Inferior parietal cortex (tissue), 1 donor: Measurements from ENCODE around the gene GRB10.
A peak's percentile ranks its signal among the peaks of the same experiment; 100 is the strongest.

Experiments used
- DNase-seq: peaks from one replicate; pipeline ENCODE4 v3.0.0-alpha.2; 2016; ENCODE audit errors: extremely low spot score

GRB10 gene

GRCh38 chr7:50693455-50694130 lies 89.1 kb downstream of the GRB10 start:
- no peak for DNase-seq

- no peak for DNase-seq
These were observed 92.1 kb downstream of the GRB10 start for GRCh38 chr7:50690541-50691011.

- no peak for DNase-seq
These were observed 94.5 kb downstream of the GRB10 start for GRCh38 chr7:50688226-50688590.

- no peak for DNase-seq
These were observed 95.0 kb downstream of the GRB10 start for GRCh38 chr7:50687575-50688225.

GRCh38 chr7:50687096-50687495 lies 95.6 kb downstream of the GRB10 start:
- no peak for DNase-seq

GRCh38 chr7:50685135-50686065 lies 97.3 kb downstream of the GRB10 start:
- DNase-seq: no peak

- no peak for DNase-seq
These were observed 98.0 kb downstream of the GRB10 start for GRCh38 chr7:50684713-50685075.

- no peak for DNase-seq
These were observed 98.5 kb downstream of the GRB10 start for GRCh38 chr7:50684011-50684712.

GRCh38 chr7:50682573-50682972 lies 100.1 kb downstream of the GRB10 start:
- no peak for DNase-seq

GRCh38 chr7:50682079-50682478 lies 100.6 kb downstream of the GRB10 start:
- no peak for DNase-seq

- DNase-seq: no peak
These were observed 101.2 kb downstream of the GRB10 start for GRCh38 chr7:50681432-50682045.

- peak; percentile 88 for DNase-seq
These were observed 103.3 kb downstream of the GRB10 start for GRCh38 chr7:50679218-50680007.

GRCh38 chr7:50678586-50678985 lies 104.1 kb downstream of the GRB10 start:
- DNase-seq: no peak

- no peak for DNase-seq
These were observed 105.1 kb downstream of the GRB10 start for GRCh38 chr7:50677638-50677996.

- no peak for DNase-seq
These were observed 105.7 kb downstream of the GRB10 start for GRCh38 chr7:50676740-50677637.

GRCh38 chr7:50676079-50676478 lies 106.6 kb downstream of the GRB10 start:
- no peak for DNase-seq

GRCh38 chr7:50674896-50675835 lies 107.5 kb downstream of the GRB10 start:
- DNase-seq: no peak

GRCh38 chr7:50674299-50674698 lies 108.4 kb downstream of the GRB10 start:
- no peak for DNase-seq

- no peak for DNase-seq
These were observed 109.6 kb downstream of the GRB10 start for GRCh38 chr7:50673096-50673495.
